Cardiac muscle cell (in vitro differentiated cells and primary cell): ENCODE data around the gene OSBPL8. TPM values are rescaled to one million over a fixed set of nuclear protein-coding genes. Genes with fewer than 3 reads are reported as not detected.

Experiments
- DNase-seq, 2 donors: peaks; one replicate each; pipeline versions ENCODE4 v3.0.0 to v3.0.0-alpha.2; 2010 to 2017; ENCODE audit warnings: low read depth in 1 of 2, low spot score in 1 of 2
- H3K27ac ChIP-seq: fragments of 200-600 bp; sonication (generic); 2 replicates; pipeline ENCODE4 v1.5.1; 2016
- H3K27me3 ChIP-seq: fragments of 200-600 bp; sonication (generic); 2 replicates; pipeline ENCODE4 v1.6.0; 2016; ENCODE audit warnings: control low read depth
- H3K36me3 ChIP-seq: fragments of 200-600 bp; sonication (generic); 2 replicates; pipeline ENCODE4 v1.5.1; 2016; ENCODE audit warnings: control low read depth
- H3K4me1 ChIP-seq: fragments of 200-600 bp; sonication (generic); 2 replicates; pipeline ENCODE4 v1.8.1; 2017; ENCODE audit warnings: low read depth, mild to moderate bottlenecking, mixed run types
- H3K4me3 ChIP-seq: fragments of 200-600 bp; sonication (generic); 2 replicates; pipeline ENCODE4 v1.5.1; 2016; ENCODE audit warnings: mild to moderate bottlenecking
- H3K9me3 ChIP-seq: fragments of 200-600 bp; sonication (generic); 2 replicates; pipeline ENCODE4 v1.5.1; 2017; ENCODE audit warnings: low read depth, mild to moderate bottlenecking, control low read depth
- polyA plus RNA-seq: library from polyadenylated mRNA; unstranded; fragments of >200 nt; fragmentation: Nextera tagmentation; extraction: Ambion mirVana; gene quantifications from 2 replicates; pipeline ENCODE4 v1.2.1, GENCODE V29; 2016
- total RNA-seq: library from RNA; depleted of rRNA; stranded (reverse); fragments of >200 nt; gene quantifications from 2 replicates; pipeline ENCODE4 v1.2.3, GENCODE V29; 2016
- TF ChIP-seq, protein P1 (sequence below): IDR thresholded peaks from 2 replicates; pipeline ENCODE4 v1.5.1; 2012; ENCODE audit warnings: low read depth, mild to moderate bottlenecking, low read length

Gene OSBPL8
- total and polyA plus RNA-seq, 2 experiments from 2014 or later = 25.6 to 143 TPM

GRCh38 chr12:76360316-76360715 lies 199.3 kb downstream of the OSBPL8 start:
- no peak overlapping the region for H3K4me3 ChIP-seq
- H3K36me3 ChIP-seq = peaks cover 18% of the 10 kb centered on the region
- no peaks in the 10 kb centered on the region for H3K4me1 ChIP-seq
- TF ChIP-seq, protein P1, sequence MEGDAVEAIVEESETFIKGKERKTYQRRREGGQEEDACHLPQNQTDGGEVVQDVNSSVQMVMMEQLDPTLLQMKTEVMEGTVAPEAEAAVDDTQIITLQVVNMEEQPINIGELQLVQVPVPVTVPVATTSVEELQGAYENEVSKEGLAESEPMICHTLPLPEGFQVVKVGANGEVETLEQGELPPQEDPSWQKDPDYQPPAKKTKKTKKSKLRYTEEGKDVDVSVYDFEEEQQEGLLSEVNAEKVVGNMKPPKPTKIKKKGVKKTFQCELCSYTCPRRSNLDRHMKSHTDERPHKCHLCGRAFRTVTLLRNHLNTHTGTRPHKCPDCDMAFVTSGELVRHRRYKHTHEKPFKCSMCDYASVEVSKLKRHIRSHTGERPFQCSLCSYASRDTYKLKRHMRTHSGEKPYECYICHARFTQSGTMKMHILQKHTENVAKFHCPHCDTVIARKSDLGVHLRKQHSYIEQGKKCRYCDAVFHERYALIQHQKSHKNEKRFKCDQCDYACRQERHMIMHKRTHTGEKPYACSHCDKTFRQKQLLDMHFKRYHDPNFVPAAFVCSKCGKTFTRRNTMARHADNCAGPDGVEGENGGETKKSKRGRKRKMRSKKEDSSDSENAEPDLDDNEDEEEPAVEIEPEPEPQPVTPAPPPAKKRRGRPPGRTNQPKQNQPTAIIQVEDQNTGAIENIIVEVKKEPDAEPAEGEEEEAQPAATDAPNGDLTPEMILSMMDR = no peak
- no peaks in the 10 kb centered on the region for H3K9me3 ChIP-seq
- H3K27ac ChIP-seq = no peak overlapping the region
- H3K27me3 ChIP-seq = no peaks in the 10 kb centered on the region
- no peak for DNase-seq

DNA sequence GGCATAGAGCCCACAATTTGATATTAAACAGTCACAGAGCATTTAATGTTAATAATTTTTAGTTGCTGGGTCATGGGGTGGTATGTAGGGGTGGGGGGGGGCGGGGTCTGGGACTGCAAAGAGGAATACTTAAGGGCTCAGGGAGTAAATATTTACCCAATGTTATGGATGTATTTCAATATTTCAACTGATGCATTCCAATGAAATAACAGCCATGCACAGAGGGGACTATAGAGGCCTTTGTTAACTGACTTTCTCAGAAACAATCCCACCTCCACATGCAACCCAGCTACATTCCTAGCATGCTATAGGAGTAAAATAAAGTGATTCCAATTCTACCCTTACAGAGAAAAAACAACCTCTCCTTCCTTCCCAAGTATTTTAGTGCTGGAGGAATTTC lies 203.5 kb downstream of the OSBPL8 start:
- Histone ChIP-seq H3K36me3 (peaks cover 21% of the 10 kb centered on the region), H3K27ac (no peak overlapping the region)
- TF ChIP-seq, protein P1 = no peak

GRCh38 chr12:76348079-76348901 lies 211.3 kb downstream of the OSBPL8 start, which contains the start of gene BBS10:
Gene BBS10, minus strand, starts transcription at chr12:76348415. Its CDS starts 57 bp downstream, at chr12:76348358.
- no peaks in the 10 kb centered on the region for H3K36me3 ChIP-seq
- H3K27ac ChIP-seq = peak within 1 kb of the TSS; percentile 94
- peak; percentile 92 to 96 for DNase-seq
- TF ChIP-seq, protein P1 = peak; percentile 58
- H3K4me1 ChIP-seq = peaks cover 3% of the 10 kb centered on the region
- no peaks in the 10 kb centered on the region for H3K27me3 ChIP-seq
- no peaks in the 10 kb centered on the region for H3K9me3 ChIP-seq
- H3K4me3 ChIP-seq = peak within 1 kb of the TSS; percentile 87

More for the DNA sequence above, 203.5 kb downstream of the OSBPL8 start:
- no peak for DNase-seq
- H3K27me3 ChIP-seq = no peaks in the 10 kb centered on the region
- H3K4me3 ChIP-seq = no peak overlapping the region
- no peaks in the 10 kb centered on the region for H3K9me3 ChIP-seq
- H3K4me1 ChIP-seq = no peaks in the 10 kb centered on the region

DNA sequence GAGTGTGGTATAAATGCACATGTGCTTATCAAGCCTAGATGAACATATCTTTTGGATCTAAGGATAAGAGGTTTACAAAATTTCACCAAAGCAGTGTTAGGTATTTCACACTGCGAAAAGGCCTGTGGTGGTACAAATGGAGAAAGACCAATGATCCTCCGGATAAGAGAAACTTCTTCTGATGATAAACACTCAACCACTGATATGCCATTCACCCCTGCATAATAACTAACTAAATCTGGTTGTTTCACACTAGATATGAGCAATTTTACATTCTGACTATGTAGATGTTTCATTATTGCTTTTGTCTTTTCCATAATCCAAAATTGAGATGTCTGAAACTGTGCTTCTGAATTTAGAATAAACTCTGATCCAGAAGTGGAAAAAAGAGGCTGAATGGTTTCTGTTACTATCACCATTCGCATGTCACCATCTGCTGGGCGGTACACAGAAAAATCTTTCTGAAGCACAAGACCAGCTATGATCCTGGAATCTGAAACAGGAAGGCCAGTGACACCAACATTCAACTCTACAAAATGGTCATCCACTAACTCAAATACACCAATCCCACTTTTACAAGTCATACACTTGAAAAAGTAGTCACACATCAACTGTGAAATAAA lies 212.7 kb downstream of the OSBPL8 start:
- Histone ChIP-seq H3K4me3 (peak overlapping the region; percentile 87), H3K9me3 (no peaks in the 10 kb centered on the region), H3K27ac (no peak overlapping the region), H3K4me1 (peaks cover 3% of the 10 kb centered on the region), H3K36me3 (no peaks in the 10 kb centered on the region), H3K27me3 (no peaks in the 10 kb centered on the region)
- peak; percentile 55 to 80 for DNase-seq
- TF ChIP-seq, protein P1 = peak; percentile 57

DNA sequence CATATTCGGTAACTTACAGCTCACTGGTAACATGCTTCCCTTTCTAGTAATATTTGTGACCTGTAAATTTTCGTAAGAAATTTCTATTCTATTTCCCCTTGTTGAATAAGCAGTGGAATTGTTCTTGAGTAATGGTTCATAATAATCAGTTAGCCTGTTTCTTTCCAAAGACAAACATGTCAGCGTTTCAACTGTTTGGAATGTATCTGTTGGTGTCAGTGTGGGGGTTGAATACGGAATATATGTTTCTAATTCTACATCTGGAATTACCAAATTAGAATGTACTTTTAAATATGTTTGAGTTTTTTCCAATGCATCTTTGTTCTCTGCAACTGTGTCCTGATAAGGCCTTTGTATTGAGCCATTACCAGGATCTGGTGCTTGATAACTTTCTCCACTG lies 213.3 kb downstream of the OSBPL8 start:
- H3K4me1 ChIP-seq = peaks cover 3% of the 10 kb centered on the region
- H3K36me3 ChIP-seq = no peaks in the 10 kb centered on the region
- TF ChIP-seq, protein P1 = no peak
- no peak overlapping the region for H3K27ac ChIP-seq
- H3K27me3 ChIP-seq = no peaks in the 10 kb centered on the region
- H3K9me3 ChIP-seq = no peaks in the 10 kb centered on the region
- DNase-seq = peak in 1 of 2 donors; percentile 45
- H3K4me3 ChIP-seq = no peak overlapping the region
